PC-3 (cell line): ENCODE data around the gene C1QTNF2. TPM values are rescaled to one million over a fixed set of nuclear protein-coding genes. Genes with fewer than 3 reads are reported as not detected.

Experiments used
- ATAC-seq: fragments of 200-7000 bp; cut with Tn5 transposase; 2 replicates; pipeline ENCODE4 v1.9.1; 2020; ENCODE audit warnings: mild to moderate bottlenecking, moderate library complexity
- BruUV-seq: library from RNA; stranded (reverse); fragments of 400-500 nt; replicated peaks from 2 replicates; lab custom pipeline; 2021; lab: Mats Ljungman, UMichigan
- CTCF ChIA-PET: fragments of 300-600 bp; sonication (Branson Sonifier 250); formaldehyde crosslinking; loops from one replicate; lab custom pipeline; 2022; ENCODE audit warnings: antibody characterized with exemption; lab: Charles Lee
- POLR2A ChIA-PET: fragments of 300-600 bp; sonication (Branson Sonifier 250); formaldehyde crosslinking; loops from one replicate; lab custom pipeline; 2022; ENCODE audit warnings: antibody characterized with exemption; ENCODE audit not compliant: unreplicated experiment; lab: Charles Lee
- DNase-seq: peaks from one replicate; pipeline ENCODE4 v3.0.0-alpha.2; 2015
- H2AFZ ChIP-seq: fragments of 300-600 bp; sonication (generic); 2 replicates; pipeline ENCODE4 v1.6.0; 2016; ENCODE audit warnings: antibody characterized with exemption, low read length
- H3F3A ChIP-seq: fragments of 300-600 bp; sonication (generic); one replicate; pipeline ENCODE4 v1.6.0; 2017; ENCODE audit warnings: antibody characterized with exemption, low read length, control low read depth, mild to moderate bottlenecking; ENCODE audit not compliant: unreplicated experiment
- H3K27ac ChIP-seq: fragments of 300-600 bp; sonication (generic); 2 replicates; pipeline ENCODE4 v1.5.1; 2016; ENCODE audit warnings: mild to moderate bottlenecking, low read length
- H3K27me3 ChIP-seq: fragments of 300-600 bp; sonication (generic); 2 replicates; pipeline ENCODE4 v1.6.1; 2016; ENCODE audit warnings: low read length, mixed read lengths
- H3K36me3 ChIP-seq: fragments of 300-600 bp; sonication (generic); 2 replicates; pipeline ENCODE4 v1.6.1; 2016; ENCODE audit warnings: low read depth, mixed run types, low read length, mixed read lengths
- H3K4me1 ChIP-seq: fragments of 300-600 bp; sonication (generic); 2 replicates; pipeline ENCODE4 v1.5.1; 2016; ENCODE audit warnings: low read length; ENCODE audit not compliant: insufficient read depth
- H3K4me2 ChIP-seq: fragments of 300-600 bp; sonication (generic); 2 replicates; pipeline ENCODE4 v1.6.0; 2016; ENCODE audit warnings: low read length
- H3K4me3 ChIP-seq: fragments of 300-600 bp; sonication (generic); 2 replicates; pipeline ENCODE4 v1.5.1; 2016; ENCODE audit warnings: mild to moderate bottlenecking, low read length, mixed read lengths
- H3K79me2 ChIP-seq: fragments of 300-600 bp; sonication (generic); 2 replicates; pipeline ENCODE4 v1.6.1; 2017; ENCODE audit warnings: low read length, mixed read lengths
- H3K9ac ChIP-seq: fragments of 300-600 bp; sonication (generic); 2 replicates; pipeline ENCODE4 v1.6.0; 2016; ENCODE audit warnings: mild to moderate bottlenecking, low read length
- H3K9me2 ChIP-seq: fragments of 300-600 bp; sonication (generic); replicated peaks from 2 replicates; pipeline ENCODE4 v1.6.1; 2016; ENCODE audit warnings: mixed run types, low read length, mixed read lengths
- H3K9me3 ChIP-seq: fragments of 300-600 bp; sonication (generic); 2 replicates; pipeline ENCODE4 v1.6.1; 2016; ENCODE audit warnings: low read length, mixed read lengths
- H4K20me1 ChIP-seq: fragments of 300-600 bp; sonication (generic); 2 replicates; pipeline ENCODE4 v1.6.1; 2016; ENCODE audit warnings: low read length, mixed read lengths
- CTCF ChIP-seq: fragments of 300-600 bp; sonication (generic); conservative IDR thresholded peaks from 2 replicates; pipeline ENCODE4 v1.5.1; 2017; ENCODE audit warnings: antibody characterized with exemption, low read depth, mild to moderate bottlenecking, low read length
- EZH2 ChIP-seq: fragments of 300-600 bp; sonication (generic); IDR thresholded peaks from one replicate; pipeline ENCODE4 v1.6.1; 2017; ENCODE audit warnings: antibody characterized with exemption, mild to moderate bottlenecking, low read length; ENCODE audit not compliant: unreplicated experiment
- EZH2phosphoT487 ChIP-seq: fragments of 300-600 bp; sonication (generic); IDR thresholded peaks from 2 replicates; pipeline ENCODE4 v1.6.1; 2018; ENCODE audit warnings: mild to moderate bottlenecking, antibody characterized with exemption, low read length, borderline replicate concordance
- intact Hi-C: fragments of 100-400 bp; cut with micrococcal nuclease; formaldehyde crosslinking; loops from 2 replicates; pipeline ENCODE4 v1.9.0; 2023
- total RNA-seq: library from RNA; depleted of rRNA; stranded (reverse); fragments of >200 nt; gene quantifications from 2 replicates; pipeline ENCODE4 v1.2.3, GENCODE V29; 2014

Gene C1QTNF2
- total RNA-seq, 1 experiment from 2014 or later = 0.04 TPM

DNA sequence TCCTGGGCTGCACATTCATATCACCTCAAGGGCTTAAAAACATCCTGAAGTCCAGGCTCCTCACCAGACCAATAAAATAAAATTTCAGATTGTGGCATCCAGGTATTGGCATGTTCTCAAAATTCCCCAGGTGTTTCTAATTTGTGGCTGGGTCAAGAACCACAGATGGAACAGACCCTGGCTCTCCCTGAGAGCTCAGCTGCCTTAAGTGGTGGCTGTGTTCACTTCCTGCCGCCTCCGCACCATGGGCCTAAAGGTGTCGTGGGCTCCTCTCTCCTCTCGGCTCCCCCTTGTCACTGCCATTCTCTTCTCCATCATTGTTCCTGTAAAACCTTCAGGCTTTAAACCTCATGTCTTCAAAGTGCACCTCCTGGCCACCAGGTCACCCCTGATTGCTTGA, 40.2 kb downstream of the C1QTNF2 start:
- ChIA-PET CTCF (no interaction called here), POLR2A (no interaction called here)
- Histone ChIP-seq H3K4me1 (no peaks in the 10 kb centered on the region), H3K9me2 (no peaks in the 10 kb centered on the region), H4K20me1 (no peaks in the 10 kb centered on the region), H3K9me3 (no peaks in the 10 kb centered on the region), H3F3A (no peaks in the 10 kb centered on the region), H3K4me3 (no peak overlapping the region), H3K9ac (no peak overlapping the region), H3K79me2 (no peaks in the 10 kb centered on the region), H3K27ac (no peak overlapping the region), H3K27me3 (no peaks in the 10 kb centered on the region), H3K4me2 (no peak overlapping the region), H2AFZ (no peak overlapping the region), H3K36me3 (no peaks in the 10 kb centered on the region)
- DNase-seq (no peak), ATAC-seq (no peak)
- BruUV-seq = no TSS peak
- intact Hi-C loops = no loop called here
- TF ChIP-seq EZH2 (no peak), EZH2phosphoT487 (no peak), CTCF (no peak)

GRCh38 chr5:160327818-160328217, 42.6 kb downstream of the C1QTNF2 start:
- no TSS peak for BruUV-seq
- ATAC-seq = no peak
- H3K27me3 ChIP-seq = no peaks in the 10 kb centered on the region
- H3K4me3 ChIP-seq = no peak overlapping the region
- H3K4me1 ChIP-seq = no peaks in the 10 kb centered on the region
- no peaks in the 10 kb centered on the region for H3K9me2 ChIP-seq
- no peak for DNase-seq
- no peaks in the 10 kb centered on the region for H3K36me3 ChIP-seq
- no peaks in the 10 kb centered on the region for H3K9me3 ChIP-seq
- no peak overlapping the region for H3K9ac ChIP-seq
- intact Hi-C loops = no loop called here
- H3K27ac ChIP-seq = no peak overlapping the region
- no peak overlapping the region for H2AFZ ChIP-seq
- CTCF ChIA-PET = no interaction called here
- no peaks in the 10 kb centered on the region for H4K20me1 ChIP-seq
- H3K4me2 ChIP-seq = no peak overlapping the region
- TF ChIP-seq EZH2phosphoT487 (no peak), EZH2 (no peak)
- POLR2A ChIA-PET = no interaction called here
- no peaks in the 10 kb centered on the region for H3F3A ChIP-seq
- H3K79me2 ChIP-seq = no peaks in the 10 kb centered on the region

DNA sequence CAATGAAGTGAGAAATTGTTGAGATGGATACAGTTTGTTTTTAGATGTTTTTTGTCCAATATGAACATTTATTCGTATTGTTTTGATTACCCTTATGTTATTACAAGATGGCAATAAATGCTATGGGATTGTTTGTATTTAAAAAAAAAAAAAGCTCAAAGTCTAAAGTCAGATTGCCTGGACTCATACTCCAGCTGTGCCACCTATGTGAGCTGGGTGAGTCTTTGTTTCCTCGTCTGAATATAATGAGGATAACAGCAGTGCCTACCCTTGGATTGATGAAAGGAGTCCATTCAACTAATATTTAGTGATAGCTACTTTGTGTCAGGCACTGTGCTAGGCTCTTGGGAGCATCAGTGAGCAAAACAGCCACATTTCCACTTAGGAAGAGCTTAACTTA, 43.4 kb downstream of the C1QTNF2 start:
- Histone ChIP-seq H3K36me3 (no peaks in the 10 kb centered on the region), H3K27me3 (no peaks in the 10 kb centered on the region), H3K9me2 (no peaks in the 10 kb centered on the region), H2AFZ (no peak overlapping the region), H3K4me1 (no peaks in the 10 kb centered on the region), H3K9me3 (no peaks in the 10 kb centered on the region), H3K27ac (no peak overlapping the region), H3K79me2 (no peaks in the 10 kb centered on the region), H4K20me1 (no peaks in the 10 kb centered on the region), H3F3A (no peaks in the 10 kb centered on the region), H3K4me3 (no peak overlapping the region), H3K4me2 (no peak overlapping the region), H3K9ac (no peak overlapping the region)
- no peak for ATAC-seq
- ChIA-PET POLR2A (interaction anchor here (0.6 kb wide), 1 partner anchor 255 kb away, joined by 9 read pairs; no protein-coding TSS in a partner anchor), CTCF (no interaction called here)
- no TSS peak for BruUV-seq
- TF ChIP-seq EZH2 (no peak), EZH2phosphoT487 (no peak), CTCF (no peak)
- intact Hi-C loops = no loop called here
- DNase-seq = no peak
